Mucosa of stomach (tissue), 1 donor: ENCODE measurements around the gene AUP1.

Source experiments
- H3K27me3 ChIP-seq: one replicate; pipeline ENCODE4 v1.7.0; 2013; ENCODE audit warnings: mild to moderate bottlenecking, low read length; ENCODE audit not compliant: control insufficient read depth, insufficient read depth
- H3K36me3 ChIP-seq: one replicate; pipeline ENCODE4 v1.7.0; 2013; ENCODE audit warnings: low read length; ENCODE audit not compliant: control insufficient read depth, insufficient read depth
- H3K4me1 ChIP-seq: one replicate; pipeline ENCODE4 v1.7.0; 2013; ENCODE audit warnings: mild to moderate bottlenecking, low read length; ENCODE audit not compliant: control insufficient read depth, insufficient read depth
- H3K4me3 ChIP-seq: one replicate; pipeline ENCODE4 v1.7.0; 2013; ENCODE audit warnings: low read length
- H3K9ac ChIP-seq: one replicate; pipeline ENCODE4 v1.7.0; 2013; ENCODE audit warnings: mild to moderate bottlenecking, low read length, moderate library complexity
- H3K9me3 ChIP-seq: one replicate; pipeline ENCODE4 v1.7.0; 2013; ENCODE audit warnings: mild to moderate bottlenecking, low read length, moderate library complexity; ENCODE audit not compliant: control insufficient read depth
- donor health status: Pancreatic carcinoma.

AUP1 gene

GRCh38 chr2:74542978-74543377 is 13.5 kb upstream of the AUP1 start:
- Histone ChIP-seq H3K9ac (no peak overlapping the region), H3K9me3 (no peaks in the 10 kb centered on the region), H3K4me1 (no peaks in the 10 kb centered on the region), H3K4me3 (no peak overlapping the region), H3K27me3 (no peaks in the 10 kb centered on the region), H3K36me3 (no peaks in the 10 kb centered on the region)

DNA sequence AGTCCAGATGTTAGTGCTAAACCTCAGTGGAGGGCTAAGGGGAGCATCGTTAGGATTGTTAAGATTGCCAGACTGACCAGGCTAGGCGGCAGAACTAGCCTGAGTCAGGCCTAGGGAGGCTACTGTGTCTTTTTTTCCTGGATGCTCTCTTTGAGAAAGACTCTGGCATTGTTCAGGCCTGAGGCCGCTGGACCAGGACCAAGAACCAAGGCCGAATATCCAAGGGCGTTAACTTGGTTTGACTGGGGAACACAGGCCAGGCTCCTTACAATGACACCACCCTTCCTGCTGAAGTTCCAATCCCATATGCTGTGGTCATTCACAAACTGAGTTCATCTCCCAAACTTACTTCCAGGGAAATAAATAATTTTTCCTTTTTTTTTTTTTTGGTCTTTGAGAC is 10.8 kb upstream of the AUP1 start:
- Histone ChIP-seq H3K4me1 (no peaks in the 10 kb centered on the region), H3K9ac (no peak overlapping the region)

GRCh38 chr2:74538881-74539339 is 9.4 kb upstream of the AUP1 start:
- no peaks in the 10 kb centered on the region for H3K36me3 ChIP-seq
- no peaks in the 10 kb centered on the region for H3K9me3 ChIP-seq
- no peak overlapping the region for H3K9ac ChIP-seq
- no peaks in the 10 kb centered on the region for H3K4me1 ChIP-seq
- no peak overlapping the region for H3K4me3 ChIP-seq
- no peaks in the 10 kb centered on the region for H3K27me3 ChIP-seq

More for the DNA sequence above, 10.8 kb upstream of the AUP1 start:
- no peaks in the 10 kb centered on the region for H3K27me3 ChIP-seq
- H3K4me3 ChIP-seq = no peak overlapping the region
- H3K36me3 ChIP-seq = no peaks in the 10 kb centered on the region
- no peaks in the 10 kb centered on the region for H3K9me3 ChIP-seq

- Histone ChIP-seq H3K27me3 (no peaks in the 10 kb centered on the region), H3K9ac (no peak overlapping the region), H3K9me3 (no peaks in the 10 kb centered on the region), H3K36me3 (no peaks in the 10 kb centered on the region), H3K4me1 (no peaks in the 10 kb centered on the region), H3K4me3 (no peak overlapping the region)
These were observed 7.6 kb upstream of the AUP1 start for GRCh38 chr2:74537140-74537539.

DNA sequence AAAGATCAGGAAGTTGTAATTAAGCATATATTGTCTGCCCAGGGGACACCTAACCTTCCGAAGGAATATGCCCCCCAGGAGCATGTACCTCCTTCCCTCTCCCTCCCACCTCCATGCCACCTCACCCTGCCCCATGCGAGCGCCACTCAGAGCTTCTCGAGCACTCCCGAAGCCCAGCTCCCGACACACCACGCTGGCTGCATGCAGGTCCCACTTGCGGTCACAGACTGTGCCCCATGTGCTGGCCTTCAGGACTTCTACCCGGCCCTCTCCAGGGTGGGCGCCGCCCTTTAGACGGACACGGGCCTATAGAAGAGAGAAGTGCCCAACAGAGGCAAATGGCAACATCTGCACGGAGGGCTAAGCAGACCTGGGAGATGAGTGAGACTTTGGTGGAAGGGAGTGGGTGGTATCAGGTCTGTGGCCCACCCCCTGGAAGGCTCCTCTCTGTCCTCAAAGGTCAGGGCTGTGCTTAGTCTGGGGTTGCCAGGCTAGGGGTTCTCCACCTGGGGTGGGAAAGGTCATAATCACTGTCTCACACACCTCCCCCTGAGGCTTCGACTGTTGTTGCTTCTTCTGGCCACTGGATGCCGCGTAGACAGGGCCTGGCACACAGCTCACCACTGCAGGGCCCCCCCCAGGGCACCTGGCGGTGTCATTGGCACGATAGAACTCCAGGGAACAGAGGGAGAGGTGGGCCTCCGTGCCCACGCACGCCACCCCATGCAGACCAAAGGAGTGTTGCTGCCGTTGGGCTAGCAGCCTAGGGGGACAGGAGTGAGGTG is 6.9 kb upstream of the AUP1 start:
- Histone ChIP-seq H3K4me1 (peaks cover 3% of the 10 kb centered on the region), H3K4me3 (no peak overlapping the region), H3K27me3 (no peaks in the 10 kb centered on the region), H3K9ac (no peak overlapping the region), H3K36me3 (no peaks in the 10 kb centered on the region), H3K9me3 (no peaks in the 10 kb centered on the region)

- no peaks in the 10 kb centered on the region for H3K9me3 ChIP-seq
- H3K4me1 ChIP-seq = peaks cover 11% of the 10 kb centered on the region
- H3K4me3 ChIP-seq = no peak overlapping the region
- no peak overlapping the region for H3K9ac ChIP-seq
- no peaks in the 10 kb centered on the region for H3K27me3 ChIP-seq
- H3K36me3 ChIP-seq = no peaks in the 10 kb centered on the region
These were observed 6.0 kb upstream of the AUP1 start for GRCh38 chr2:74535440-74535965.

DNA sequence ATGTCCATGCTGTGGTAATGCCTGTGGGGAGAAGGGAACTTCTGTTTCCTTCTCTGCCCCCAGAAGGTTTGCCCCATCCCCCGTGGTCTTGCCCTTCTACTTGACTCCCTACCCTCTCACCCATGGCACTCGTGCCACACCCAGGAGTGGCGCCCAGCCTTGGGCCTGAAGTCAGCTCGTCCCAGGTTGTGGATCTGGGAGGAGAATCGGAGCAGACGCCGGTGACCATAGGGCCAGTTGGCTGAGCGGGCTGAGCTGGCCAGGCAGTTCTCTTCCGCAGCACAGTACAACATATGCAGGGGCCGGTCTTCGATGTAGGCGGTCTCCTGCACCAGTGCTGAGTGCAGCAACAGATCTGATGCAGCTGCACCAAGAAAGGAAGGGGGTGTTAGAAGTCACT is 4.9 kb upstream of the AUP1 start:
- Histone ChIP-seq H3K4me3 (no peak overlapping the region), H3K9ac (no peak overlapping the region), H3K9me3 (no peaks in the 10 kb centered on the region), H3K27me3 (no peaks in the 10 kb centered on the region), H3K4me1 (peaks cover 11% of the 10 kb centered on the region), H3K36me3 (no peaks in the 10 kb centered on the region)

DNA sequence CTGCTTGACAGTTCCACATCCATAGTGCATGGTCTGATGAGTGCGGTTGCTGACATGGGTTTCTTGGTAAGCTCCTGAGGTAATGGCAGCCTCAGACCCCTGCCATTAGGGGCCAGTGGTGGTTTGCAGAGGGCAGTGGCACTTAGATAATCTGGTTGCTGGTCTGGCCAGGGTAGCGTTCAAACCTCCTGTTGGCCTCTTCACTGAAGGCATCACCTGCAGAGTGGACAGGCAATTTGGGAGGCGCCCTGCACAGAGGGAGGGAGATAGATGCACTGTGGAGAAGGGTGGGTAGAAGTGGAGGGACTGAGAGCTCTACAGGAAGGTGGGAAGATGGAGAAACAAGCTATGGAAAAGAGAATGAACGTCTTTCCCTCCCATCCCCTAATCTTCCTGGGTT is 4.0 kb upstream of the AUP1 start:
- Histone ChIP-seq H3K4me1 (peaks cover 16% of the 10 kb centered on the region), H3K9me3 (no peaks in the 10 kb centered on the region), H3K9ac (no peak overlapping the region), H3K27me3 (no peaks in the 10 kb centered on the region), H3K4me3 (no peak overlapping the region), H3K36me3 (no peaks in the 10 kb centered on the region)

DNA sequence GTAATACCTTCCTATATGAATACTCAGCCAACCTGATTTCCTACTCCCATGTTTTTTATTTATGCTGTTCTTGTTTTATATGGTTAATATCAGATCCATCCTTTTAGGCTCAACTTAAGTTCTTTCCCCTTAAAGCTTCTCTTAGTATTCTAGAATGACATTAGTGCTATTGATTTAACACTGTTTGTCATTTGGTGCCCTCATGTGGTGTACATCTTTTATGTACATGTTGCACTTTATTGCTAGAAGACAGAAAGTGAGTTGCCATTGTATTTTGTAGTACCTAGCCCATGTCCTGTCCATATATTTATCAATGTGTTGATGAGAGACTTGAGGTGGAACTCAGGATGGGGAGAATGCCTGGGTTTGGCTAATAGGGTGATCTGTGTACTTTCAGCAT is 2.7 kb upstream of the AUP1 start:
- peaks cover 8% of the 10 kb centered on the region for H3K36me3 ChIP-seq
- H3K4me3 ChIP-seq = no peak overlapping the region
- H3K9ac ChIP-seq = no peak overlapping the region
- H3K9me3 ChIP-seq = no peaks in the 10 kb centered on the region
- H3K4me1 ChIP-seq = peaks cover 25% of the 10 kb centered on the region
- H3K27me3 ChIP-seq = no peaks in the 10 kb centered on the region

- H3K4me1 ChIP-seq = peaks cover 25% of the 10 kb centered on the region
- no peaks in the 10 kb centered on the region for H3K27me3 ChIP-seq
- no peaks in the 10 kb centered on the region for H3K9me3 ChIP-seq
- peaks cover 13% of the 10 kb centered on the region for H3K36me3 ChIP-seq
- no peak overlapping the region for H3K4me3 ChIP-seq
- H3K9ac ChIP-seq = no peak overlapping the region
These were observed 2.2 kb upstream of the AUP1 start for GRCh38 chr2:74531666-74532065.

GRCh38 chr2:74530239-74531187 is 1.0 kb upstream of the AUP1 start:
- Histone ChIP-seq H3K27me3 (no peaks in the 10 kb centered on the region), H3K9ac (peak overlapping the region; percentile 94), H3K4me1 (peaks cover 27% of the 10 kb centered on the region), H3K9me3 (no peaks in the 10 kb centered on the region), H3K4me3 (peak overlapping the region; percentile 64), H3K36me3 (peaks cover 16% of the 10 kb centered on the region)
